GM23338 (cell line): ENCODE measurements around the gene ANKFN1. TPM values are rescaled to one million over a fixed set of nuclear protein-coding genes. Genes with fewer than 3 reads are reported as not detected.

Experiments used
- ATAC-seq: fragments of 200-7000 bp; cut with Tn5 transposase; 3 replicates; pipeline ENCODE4 v1.9.1; 2020
- DNase-seq: peaks from one replicate; pipeline ENCODE4 v3.0.0-alpha.2; 2015; ENCODE audit warnings: low spot score
- H2AFZ ChIP-seq: fragments of 200-600 bp; sonication (generic); 2 replicates; pipeline ENCODE4 v1.8.0; 2016; ENCODE audit warnings: antibody characterized with exemption, mild to moderate bottlenecking, moderate library complexity
- H3F3A ChIP-seq: fragments of 200-600 bp; sonication (generic); replicated peaks from 2 replicates; pipeline ENCODE4 v1.8.0; 2017; ENCODE audit warnings: antibody characterized with exemption, mixed run types, low read depth
- H3K27ac ChIP-seq: fragments of 200-600 bp; sonication (generic); 2 replicates; pipeline ENCODE4 v1.6.1; 2016; ENCODE audit warnings: low read depth
- H3K27me3 ChIP-seq: fragments of 200-600 bp; sonication (generic); 2 replicates; pipeline ENCODE4 v1.8.0; 2016; ENCODE audit warnings: mild to moderate bottlenecking, mixed run types, moderate library complexity; ENCODE audit not compliant: insufficient read depth
- H3K36me3 ChIP-seq: fragments of 200-600 bp; sonication (generic); 2 replicates; pipeline ENCODE4 v1.8.0; 2016; ENCODE audit warnings: mild to moderate bottlenecking; ENCODE audit not compliant: insufficient read depth
- H3K4me1 ChIP-seq: fragments of 200-600 bp; sonication (generic); 2 replicates; pipeline ENCODE4 v1.8.0; 2016; ENCODE audit warnings: mild to moderate bottlenecking, moderate library complexity; ENCODE audit not compliant: insufficient read depth
- H3K4me2 ChIP-seq: fragments of 200-600 bp; sonication (generic); 2 replicates; pipeline ENCODE4 v1.7.1; 2017; ENCODE audit warnings: mixed run types
- H3K4me3 ChIP-seq: fragments of 200-600 bp; sonication (generic); 2 replicates; pipeline ENCODE4 v1.6.1; 2016; ENCODE audit warnings: mixed run types
- H3K79me2 ChIP-seq: fragments of 200-600 bp; sonication (generic); replicated peaks from 2 replicates; pipeline ENCODE4 v1.8.0; 2017; ENCODE audit warnings: mild to moderate bottlenecking; ENCODE audit not compliant: insufficient read depth
- H3K9me2 ChIP-seq: fragments of 200-600 bp; sonication (generic); 2 replicates; pipeline ENCODE4 v1.8.0; 2017; ENCODE audit not compliant: insufficient read depth
- H4K20me1 ChIP-seq: fragments of 200-600 bp; sonication (generic); replicated peaks from 2 replicates; pipeline ENCODE4 v1.8.0; 2017; ENCODE audit warnings: mild to moderate bottlenecking; ENCODE audit not compliant: insufficient read depth
- H3K27ac Mint-ChIP-seq: 2 replicates; pipeline ENCODE4 v1.8.0; 2020; ENCODE audit warnings: inconsistent platforms, mild to moderate bottlenecking, moderate library complexity, mixed read lengths
- H3K27me3 Mint-ChIP-seq: 3 replicates; pipeline ENCODE4 v1.8.0; 2022; ENCODE audit warnings: low read depth, mild to moderate bottlenecking, moderate library complexity, mixed read lengths, inconsistent platforms; ENCODE audit not compliant: insufficient read depth, poor library complexity
- H3K36me3 Mint-ChIP-seq: 3 replicates; pipeline ENCODE4 v1.8.0; 2021; ENCODE audit warnings: low read depth, mild to moderate bottlenecking, inconsistent platforms, moderate library complexity, mixed read lengths
- H3K4me1 Mint-ChIP-seq: 3 replicates; pipeline ENCODE4 v1.8.0; 2020; ENCODE audit warnings: mild to moderate bottlenecking, inconsistent platforms, mixed read lengths
- H3K4me3 Mint-ChIP-seq: 3 replicates; pipeline ENCODE4 v1.8.0; 2021; ENCODE audit warnings: moderate library complexity, mild to moderate bottlenecking, inconsistent platforms, mixed read lengths
- H3K9me3 Mint-ChIP-seq: 3 replicates; pipeline ENCODE4 v1.8.0; 2020; ENCODE audit warnings: moderate library complexity, mild to moderate bottlenecking, inconsistent platforms, mixed read lengths
- CREB1 ChIP-seq: fragments of 250-450 bp; sonication (Bioruptor Pico); IDR thresholded peaks from 2 replicates; pipeline ENCODE4 v1.5.0; 2020; ENCODE audit warnings: low read depth, mild to moderate bottlenecking, moderate library complexity
- CTCF ChIP-seq, 2 experiments: fragments of 200-600 bp in 1 of 2; sonication (generic) in 1 of 2; conservative IDR thresholded peaks; 2 replicates each; pipeline versions ENCODE4 v1.5.1 to v1.6.1; 2016 to 2017; ENCODE audit warnings: antibody characterized with exemption in 2 of 2, low read depth in 2 of 2, mild to moderate bottlenecking in 2 of 2, moderate library complexity in 1 of 2
- EZH2 ChIP-seq: fragments of 200-600 bp; sonication (generic); IDR thresholded peaks from one replicate; pipeline ENCODE4 v1.8.0; 2017; ENCODE audit warnings: antibody characterized with exemption, mild to moderate bottlenecking, low read depth; ENCODE audit not compliant: unreplicated experiment
- EZH2phosphoT487 ChIP-seq: fragments of 200-600 bp; sonication (generic); IDR thresholded peaks from one replicate; pipeline ENCODE4 v1.8.1; 2018; ENCODE audit warnings: antibody characterized with exemption; ENCODE audit not compliant: unreplicated experiment
- JUNB ChIP-seq: IDR thresholded peaks from one replicate; pipeline ENCODE4 v1.6.1; 2016; ENCODE audit warnings: antibody characterized with exemption; ENCODE audit not compliant: unreplicated experiment
- NANOG ChIP-seq: IDR thresholded peaks from 2 replicates; pipeline ENCODE4 v1.6.1; 2016; ENCODE audit warnings: antibody characterized with exemption, borderline replicate concordance
- POLR2AphosphoS5 ChIP-seq: IDR thresholded peaks from 2 replicates; pipeline ENCODE4 v1.6.1; 2016; ENCODE audit warnings: antibody characterized with exemption, low read depth
- REST ChIP-seq: IDR thresholded peaks from one replicate; pipeline ENCODE4 v1.6.1; 2018; ENCODE audit warnings: antibody characterized with exemption; ENCODE audit not compliant: unreplicated experiment
- STAT1 ChIP-seq: IDR thresholded peaks from one replicate; pipeline ENCODE4 v1.6.1; 2016; ENCODE audit warnings: antibody characterized with exemption; ENCODE audit not compliant: unreplicated experiment
- ZNF114 ChIP-seq: fragments of 250-450 bp; sonication (Bioruptor Pico); IDR thresholded peaks from 2 replicates; pipeline ENCODE4 v1.5.0; 2020; ENCODE audit warnings: mild to moderate bottlenecking, moderate library complexity
- ZNF331 ChIP-seq: fragments of 250-450 bp; sonication (Bioruptor Pico); IDR thresholded peaks from 2 replicates; pipeline ENCODE4 v1.5.0; 2020; ENCODE audit warnings: low read depth, mild to moderate bottlenecking, moderate library complexity
- polyA plus RNA-seq: library from polyadenylated mRNA; unstranded; fragments of >200 nt; fragmentation: Nextera tagmentation; extraction: Ambion mirVana; gene quantifications from 2 replicates; pipeline ENCODE4 v1.2.1, GENCODE V29; 2016
- total RNA-seq: library from RNA; depleted of rRNA; stranded (reverse); fragments of >200 nt; shearing (Covaris generic); gene quantifications from 2 replicates; pipeline ENCODE4 v1.2.3, GENCODE V29; 2014
- TF ChIP-seq, protein P1 (sequence below): IDR thresholded peaks from 2 replicates; pipeline ENCODE4 v1.6.1; 2016; ENCODE audit warnings: antibody characterized with exemption

The ANKFN1 gene
- total and polyA plus RNA-seq, 2 experiments from 2014 or later: not detected

DNA sequence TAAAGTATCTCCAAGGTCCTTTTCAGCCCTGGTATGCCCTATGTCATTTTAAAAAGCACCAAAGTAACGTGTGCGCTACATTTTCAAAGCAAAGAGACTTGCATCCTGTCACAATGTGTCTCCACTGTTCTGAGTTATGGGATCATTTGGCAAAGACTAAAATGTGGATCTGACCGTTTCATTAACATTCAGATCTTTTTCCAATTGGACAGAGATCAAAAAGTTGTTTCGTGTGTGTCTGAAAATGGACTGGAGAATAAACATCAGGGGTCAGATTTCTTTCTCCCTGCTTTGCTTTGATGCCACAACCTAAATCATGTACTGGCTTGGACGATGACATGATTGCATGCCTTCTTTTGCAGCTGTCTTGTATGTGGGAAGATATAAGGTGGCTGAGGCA, 304.2 kb downstream of the ANKFN1 start:
- H3K9me2 ChIP-seq: peaks cover 16% of the 10 kb centered on the region; the same call in 1 of the 2 replicates
- H3K27ac Mint-ChIP-seq: no peak overlapping the region
- H2AFZ ChIP-seq: no peak overlapping the region
- peaks cover 2% of the 10 kb centered on the region for H3K27me3 Mint-ChIP-seq
- no peaks in the 10 kb centered on the region for H3K9me3 Mint-ChIP-seq
- no peaks in the 10 kb centered on the region for H4K20me1 ChIP-seq
- TF ChIP-seq NANOG (no peak), ZNF331 (CRISPR knock-in tag) (no peak), EZH2phosphoT487 (no peak)
- DNase-seq (no peak), ATAC-seq (no peak)
- no peaks in the 10 kb centered on the region for H3K4me1 ChIP-seq
- H3K4me1 Mint-ChIP-seq: no peaks in the 10 kb centered on the region
- no peak overlapping the region for H3K4me3 Mint-ChIP-seq
- H3K27me3 ChIP-seq: no peaks in the 10 kb centered on the region
- no peaks in the 10 kb centered on the region for H3F3A ChIP-seq
- no peak overlapping the region for H3K4me2 ChIP-seq
- H3K36me3 ChIP-seq: no peaks in the 10 kb centered on the region
- H3K27ac ChIP-seq: no peak overlapping the region
- no peak overlapping the region for H3K4me3 ChIP-seq
- no peaks in the 10 kb centered on the region for H3K36me3 Mint-ChIP-seq
- no peaks in the 10 kb centered on the region for H3K79me2 ChIP-seq

- no peaks in the 10 kb centered on the region for H3K79me2 ChIP-seq
- no peaks in the 10 kb centered on the region for H3K27me3 ChIP-seq
- DNase-seq (no peak), ATAC-seq (no peak)
- no peak overlapping the region for H3K4me3 Mint-ChIP-seq
- no peaks in the 10 kb centered on the region; the same call in 2 of the 3 replicates for H3K4me1 Mint-ChIP-seq
- no peaks in the 10 kb centered on the region for H3F3A ChIP-seq
- H3K27me3 Mint-ChIP-seq: no peaks in the 10 kb centered on the region
- no peak overlapping the region for H2AFZ ChIP-seq
- H3K4me2 ChIP-seq: no peak overlapping the region
- 0 out of 3 replicates have a peak, but pooled peaks cover under 1% of the 10 kb centered on the region for H3K9me3 Mint-ChIP-seq
- H3K27ac ChIP-seq: no peak overlapping the region
- no peaks in the 10 kb centered on the region for H3K36me3 ChIP-seq
- no peaks in the 10 kb centered on the region for H4K20me1 ChIP-seq
- no peaks in the 10 kb centered on the region for H3K4me1 ChIP-seq
- no peak overlapping the region for H3K27ac Mint-ChIP-seq
- H3K36me3 Mint-ChIP-seq: 0 out of 3 replicates have a peak, but pooled peaks cover under 1% of the 10 kb centered on the region
- H3K9me2 ChIP-seq: 0 out of 2 replicates have a peak, but pooled peaks cover 6% of the 10 kb centered on the region
- no peak overlapping the region for H3K4me3 ChIP-seq
- TF ChIP-seq ZNF331 (CRISPR knock-in tag) (no peak), EZH2 (no peak), NANOG (no peak), JUNB (no peak), REST (no peak), CREB1 (CRISPR knock-in tag) (no peak), ZNF114 (CRISPR knock-in tag) (no peak), POLR2AphosphoS5 (no peak), STAT1 (no peak), CTCF (conservative IDR thresholded peaks at IDR 0.05; ENCODE audit: low read depth in 2 of 2) (no peak), EZH2phosphoT487 (no peak)
- TF ChIP-seq, protein P1, sequence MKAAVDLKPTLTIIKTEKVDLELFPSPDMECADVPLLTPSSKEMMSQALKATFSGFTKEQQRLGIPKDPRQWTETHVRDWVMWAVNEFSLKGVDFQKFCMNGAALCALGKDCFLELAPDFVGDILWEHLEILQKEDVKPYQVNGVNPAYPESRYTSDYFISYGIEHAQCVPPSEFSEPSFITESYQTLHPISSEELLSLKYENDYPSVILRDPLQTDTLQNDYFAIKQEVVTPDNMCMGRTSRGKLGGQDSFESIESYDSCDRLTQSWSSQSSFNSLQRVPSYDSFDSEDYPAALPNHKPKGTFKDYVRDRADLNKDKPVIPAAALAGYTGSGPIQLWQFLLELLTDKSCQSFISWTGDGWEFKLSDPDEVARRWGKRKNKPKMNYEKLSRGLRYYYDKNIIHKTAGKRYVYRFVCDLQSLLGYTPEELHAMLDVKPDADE: no peak
Measured at GRCh38 chr17:56465886-56466285, 312.6 kb downstream of the ANKFN1 start.
